Middle frontal gyrus (tissue), 1 donor: ENCODE measurements around the gene CES3.

Experiments
- DNase-seq: peaks from one replicate; pipeline ENCODE4 v3.0.0-alpha.2; 2015; ENCODE audit warnings: low spot score; ENCODE audit errors: extremely low spot score

The CES3 gene, protein sequence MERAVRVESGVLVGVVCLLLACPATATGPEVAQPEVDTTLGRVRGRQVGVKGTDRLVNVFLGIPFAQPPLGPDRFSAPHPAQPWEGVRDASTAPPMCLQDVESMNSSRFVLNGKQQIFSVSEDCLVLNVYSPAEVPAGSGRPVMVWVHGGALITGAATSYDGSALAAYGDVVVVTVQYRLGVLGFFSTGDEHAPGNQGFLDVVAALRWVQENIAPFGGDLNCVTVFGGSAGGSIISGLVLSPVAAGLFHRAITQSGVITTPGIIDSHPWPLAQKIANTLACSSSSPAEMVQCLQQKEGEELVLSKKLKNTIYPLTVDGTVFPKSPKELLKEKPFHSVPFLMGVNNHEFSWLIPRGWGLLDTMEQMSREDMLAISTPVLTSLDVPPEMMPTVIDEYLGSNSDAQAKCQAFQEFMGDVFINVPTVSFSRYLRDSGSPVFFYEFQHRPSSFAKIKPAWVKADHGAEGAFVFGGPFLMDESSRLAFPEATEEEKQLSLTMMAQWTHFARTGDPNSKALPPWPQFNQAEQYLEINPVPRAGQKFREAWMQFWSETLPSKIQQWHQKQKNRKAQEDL

DNA sequence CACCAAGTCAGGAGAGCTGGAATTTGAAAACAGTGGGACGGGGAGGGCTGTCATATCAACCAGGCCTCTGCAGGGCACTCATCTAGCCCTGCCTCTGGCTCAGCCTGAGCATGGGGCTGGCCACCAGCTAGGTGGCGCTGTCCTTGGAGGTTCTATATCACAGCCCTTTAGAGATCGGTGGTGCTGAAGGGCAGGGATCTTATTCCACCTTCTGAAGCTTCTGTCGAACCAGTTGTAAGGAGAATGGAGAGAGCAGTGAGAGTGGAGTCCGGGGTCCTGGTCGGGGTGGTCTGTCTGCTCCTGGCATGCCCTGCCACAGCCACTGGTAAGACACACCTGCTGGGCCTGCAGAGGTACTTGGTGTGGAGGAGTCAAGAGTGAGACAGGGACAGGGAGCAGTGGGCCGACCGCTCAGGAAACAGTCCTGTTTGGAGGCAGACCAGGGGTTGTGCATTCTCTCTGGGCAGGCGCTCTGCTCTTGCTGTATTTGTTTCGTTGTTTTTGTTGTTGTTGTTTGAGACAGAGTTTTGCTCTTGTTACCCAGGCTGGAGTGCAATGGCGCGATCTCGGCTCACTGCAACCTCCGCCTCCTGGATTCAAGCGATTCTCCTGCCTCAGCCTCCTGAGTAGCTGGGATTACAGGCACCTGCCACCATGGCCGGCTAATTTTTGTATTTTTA is at the start of gene CES3:
Gene CES3, plus strand, starts transcription at position 202 of the 680 bp plus-strand sequence. Its CDS starts 42 bp downstream, at position 244.
- no peak for DNase-seq

DNA sequence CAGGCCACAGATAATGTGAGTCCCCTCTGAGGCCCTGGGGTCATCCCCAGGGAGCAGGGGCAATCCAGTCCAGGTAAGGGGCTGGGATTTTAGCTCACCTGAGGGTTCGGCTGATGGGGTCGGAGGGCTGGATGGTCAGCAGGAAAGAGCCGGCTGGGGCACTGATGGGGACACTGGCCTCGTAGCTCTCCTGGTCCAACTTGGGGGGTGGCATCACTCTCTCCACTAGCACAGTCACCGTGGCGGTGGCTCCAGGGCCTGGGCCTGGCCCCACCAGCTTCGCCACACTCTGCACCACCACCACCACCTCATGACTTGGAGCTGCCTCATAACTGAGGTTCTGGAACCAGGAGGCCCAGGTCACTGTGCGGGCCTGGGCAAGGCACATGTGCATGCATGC is 49.3 kb upstream of the CES3 start:
- no peak for DNase-seq

- DNase-seq: no peak
Measured at GRCh38 chr16:66913081-66913480, 48.0 kb upstream of the CES3 start.

- no peak for DNase-seq
Measured at GRCh38 chr16:66913711-66914110, 47.4 kb upstream of the CES3 start.

- DNase-seq: no peak
Measured at GRCh38 chr16:66914541-66914940, 46.5 kb upstream of the CES3 start.

- DNase-seq: no peak
Measured at GRCh38 chr16:66915041-66915440, 46.0 kb upstream of the CES3 start.

GRCh38 chr16:66916518-66916917 is 44.5 kb upstream of the CES3 start:
- DNase-seq: no peak

- no peak for DNase-seq
Measured at GRCh38 chr16:66917741-66918140, 43.3 kb upstream of the CES3 start.

DNA sequence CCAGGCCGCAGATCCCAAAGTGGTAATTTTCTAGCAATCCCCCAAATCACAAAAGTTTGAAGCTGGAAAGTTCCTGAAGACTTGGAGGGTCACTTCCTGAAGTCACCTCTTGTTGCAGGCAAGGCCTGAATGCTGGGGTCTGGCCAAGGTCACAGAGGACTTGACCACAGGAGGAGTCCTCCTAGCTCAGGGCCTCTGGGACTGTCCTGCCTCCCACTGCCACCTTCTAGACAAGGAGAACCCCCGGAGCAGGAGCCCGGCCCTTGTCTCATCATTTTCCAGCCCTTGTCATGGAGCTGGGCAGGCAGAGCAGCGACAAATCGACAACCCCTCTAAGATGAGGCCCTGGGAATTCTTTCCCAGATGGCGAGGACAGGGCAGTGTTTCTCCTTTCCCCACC is 42.7 kb upstream of the CES3 start:
- no peak for DNase-seq

- DNase-seq: no peak
Measured at GRCh38 chr16:66918803-66919568, 42.1 kb upstream of the CES3 start, which contains the start of gene CDH16. Gene CDH16, minus strand, starts transcription at chr16:66918885. Its CDS starts 820 bp downstream, at chr16:66918065.

DNA sequence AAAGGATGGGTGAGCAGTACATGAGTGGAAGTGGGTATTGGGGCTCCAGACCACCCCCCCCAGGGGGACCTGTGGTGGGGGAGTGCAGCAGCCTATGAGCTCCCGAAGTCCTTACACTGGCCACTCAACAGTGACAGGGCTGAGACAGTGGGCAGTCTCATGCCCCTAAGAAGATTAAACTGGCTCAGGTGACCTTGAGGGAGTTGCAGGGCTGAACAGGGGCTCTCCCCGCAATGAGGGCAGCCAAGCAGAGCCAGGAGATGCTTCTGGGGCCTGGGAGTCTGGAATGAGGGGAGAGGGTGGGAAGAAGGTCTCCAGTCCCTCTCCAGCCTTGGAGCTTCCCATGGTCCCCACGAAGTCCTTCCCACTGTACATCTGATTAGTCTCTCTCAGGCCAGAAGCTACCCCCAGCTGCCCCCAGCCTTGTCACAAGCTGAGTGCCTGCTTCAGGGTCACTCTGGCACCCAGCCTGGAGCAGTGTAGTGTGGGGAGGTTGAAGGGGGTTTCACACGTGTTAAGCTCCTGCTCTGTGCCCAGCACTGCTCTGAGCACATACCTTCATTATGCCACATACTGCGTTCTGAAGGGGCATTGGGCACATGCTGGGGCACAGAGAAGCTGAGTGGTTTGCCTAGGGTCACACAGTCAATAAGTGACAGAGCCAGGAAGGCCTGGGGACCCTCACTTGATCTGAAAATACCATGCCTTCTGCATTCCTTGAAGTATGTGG is 41.3 kb upstream of the CES3 start:
- no peak for DNase-seq

GRCh38 chr16:66920299-66920590 is 40.8 kb upstream of the CES3 start:
- no peak for DNase-seq

DNA sequence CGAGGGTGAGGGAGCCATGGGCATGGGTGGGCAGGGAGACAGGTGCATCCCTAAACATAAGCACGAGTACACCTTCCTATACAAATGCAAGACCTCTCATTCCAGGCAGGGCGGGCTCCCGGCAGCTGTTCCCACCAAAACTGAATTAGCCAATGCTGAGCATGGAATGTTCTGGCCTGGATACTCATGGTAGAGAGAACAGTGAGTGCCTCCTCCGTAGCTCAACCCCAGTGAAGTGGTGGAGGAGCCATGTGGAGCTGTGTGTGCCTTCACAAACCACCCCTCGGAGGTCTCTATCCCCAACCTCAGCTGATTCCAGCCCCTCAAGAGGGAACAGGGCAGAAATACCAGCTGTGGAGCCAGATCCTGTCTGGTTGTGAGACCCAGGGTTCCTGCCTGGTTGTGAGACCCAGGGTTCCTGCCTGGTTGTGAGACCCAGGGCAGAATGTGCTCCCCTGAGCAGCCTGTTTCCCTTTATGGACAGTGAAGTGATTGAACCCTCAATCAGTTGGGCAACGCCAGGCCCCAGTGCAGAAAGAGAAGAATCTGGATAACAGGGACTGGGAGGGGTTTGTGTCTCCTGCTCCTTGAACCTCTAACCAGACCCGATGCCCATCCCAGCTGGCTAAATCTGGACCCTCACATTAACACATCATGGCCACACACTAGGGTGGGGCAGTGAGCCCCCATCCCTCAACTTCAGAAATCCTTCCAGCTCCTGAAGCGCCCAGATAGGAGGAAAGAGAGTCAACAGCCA is 40.0 kb upstream of the CES3 start:
- no peak for DNase-seq

GRCh38 chr16:66921729-66922450 is 39.2 kb upstream of the CES3 start:
- no peak for DNase-seq

GRCh38 chr16:66923247-66923731 is 37.8 kb upstream of the CES3 start:
- no peak for DNase-seq

GRCh38 chr16:66923866-66924265 is 37.2 kb upstream of the CES3 start:
- DNase-seq: no peak

DNA sequence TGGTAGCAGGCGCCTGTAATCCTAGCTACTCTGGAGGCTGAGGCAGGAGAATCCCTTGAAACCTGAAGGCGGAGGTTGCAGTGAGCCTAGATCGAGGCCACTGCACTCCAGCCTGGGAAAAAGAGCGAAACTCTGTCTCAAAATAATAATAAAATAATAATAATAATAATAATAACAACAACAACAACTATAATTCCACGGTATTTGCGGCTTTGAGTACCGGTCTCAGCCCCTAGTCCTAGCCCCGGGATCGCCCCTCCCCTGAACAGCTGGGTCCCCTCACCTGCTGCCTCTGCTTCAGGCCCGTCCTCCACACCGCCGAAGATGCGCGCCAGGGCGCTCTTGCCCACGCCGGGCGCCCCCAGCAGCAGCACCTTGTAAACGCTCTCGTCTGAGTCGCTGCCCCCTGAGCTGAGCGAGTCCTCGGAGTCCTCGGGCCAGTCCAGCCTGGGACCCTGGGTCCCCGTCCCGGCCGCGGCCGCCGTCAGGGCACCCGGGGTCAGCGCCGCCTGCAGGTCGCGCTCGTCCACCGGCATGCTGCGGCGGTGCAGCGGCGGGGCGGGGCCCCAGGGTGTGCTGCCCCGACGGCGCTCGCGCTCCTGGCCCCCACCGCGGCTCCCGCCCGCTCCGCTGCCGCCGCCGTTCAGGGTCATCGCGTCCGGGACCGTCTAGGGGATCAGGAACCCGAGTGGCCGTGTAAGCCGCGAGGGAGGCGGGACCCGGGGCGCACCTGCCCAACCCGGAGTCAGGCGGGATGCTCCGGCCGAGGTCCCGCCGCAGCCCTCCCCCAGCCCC is 36.3 kb upstream of the CES3 start:
- DNase-seq: no peak

DNA sequence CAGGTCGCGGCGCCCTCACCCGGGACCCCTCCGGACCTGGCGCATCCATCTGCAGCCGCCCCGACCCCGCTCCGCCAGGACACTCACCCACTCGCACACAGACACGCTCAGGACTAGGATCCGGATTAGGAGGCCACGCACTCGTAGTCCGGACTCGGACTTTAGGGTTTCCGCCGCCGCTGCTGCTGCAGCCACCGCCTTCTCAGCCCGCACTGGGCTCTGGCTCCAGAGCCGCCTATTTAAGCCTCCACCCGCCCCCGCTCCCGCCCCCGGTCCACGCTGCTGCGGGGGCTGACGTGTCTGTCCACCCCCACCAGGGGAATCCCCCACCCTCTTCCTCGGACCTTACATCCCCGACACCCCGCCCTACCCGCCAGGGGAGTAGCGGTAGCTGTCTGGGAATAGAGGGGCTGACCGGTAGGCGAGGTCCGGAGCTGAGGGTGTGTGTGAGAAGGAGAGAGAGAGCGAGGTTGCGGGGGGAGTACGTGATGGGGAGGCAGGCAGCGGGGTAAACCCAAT is 35.7 kb upstream of the CES3 start, which contains the start of gene RRAD:
Gene RRAD, minus strand, starts transcription at position 214 of the 519 bp plus-strand sequence. CDS start 356 bp downstream, outside the sequence.
- DNase-seq: no peak
